GM21717 (cell line): ENCODE results near the gene CENPS.
"Not testable (repeated sequence)": the region's sequence is repeated elsewhere in the genome, so short reads cannot be mapped to it uniquely, and the experiment has no call there.

ENCODE experiments used
- ATAC-seq: cut with Tn5 transposase; IDR thresholded peaks from one replicate; pipeline ENCODE4 v1.9.1; 2021; ENCODE audit warnings: mild to moderate bottlenecking, moderate library complexity; ENCODE audit not compliant: unreplicated experiment

The CENPS gene

DNA sequence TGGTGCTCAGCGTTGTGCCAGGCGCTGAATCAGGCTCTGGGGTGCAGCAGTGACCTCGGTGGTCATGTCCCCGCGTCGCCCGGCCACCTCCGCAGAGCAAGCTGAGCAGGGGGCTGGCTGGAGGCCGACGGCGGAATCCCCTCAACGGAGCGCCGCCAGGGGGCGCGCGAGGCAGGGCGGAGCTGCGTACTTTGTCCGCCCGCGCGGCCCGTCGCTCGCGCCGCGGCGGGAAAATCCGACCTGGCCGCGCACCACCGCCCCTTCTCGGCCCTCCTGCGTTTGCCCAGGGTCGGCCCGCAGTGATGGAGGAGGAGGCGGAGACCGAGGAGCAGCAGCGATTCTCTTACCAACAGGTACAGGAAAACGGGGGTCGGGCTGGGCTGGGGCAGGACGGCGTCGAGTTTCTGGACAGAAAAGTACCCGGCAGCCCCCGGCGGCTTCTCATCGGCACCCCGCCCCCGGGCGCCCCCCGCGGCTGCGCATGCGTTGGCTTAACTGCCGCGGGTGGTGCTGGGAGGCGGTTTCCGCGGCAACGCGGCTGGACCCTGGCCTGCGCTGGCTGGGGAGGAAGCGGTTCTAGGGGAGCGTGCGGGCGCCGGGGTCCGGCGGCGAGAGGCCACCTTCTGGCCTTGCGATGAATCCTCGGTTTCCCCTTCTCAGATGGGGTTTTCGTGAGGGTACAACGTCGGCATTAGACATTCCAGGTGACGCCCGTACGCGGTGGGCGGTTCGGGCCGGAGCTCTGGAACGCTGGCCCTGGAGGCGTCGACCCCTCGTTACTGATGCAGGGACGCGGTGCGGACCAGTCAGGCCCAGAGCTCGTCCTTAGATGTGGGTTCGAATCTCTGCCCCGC is at the start of gene CENPS:
Gene CENPS, plus strand, starts transcription at position 218 of the 854 bp plus-strand sequence. Its CDS starts 85 bp downstream, at position 303.
- ATAC-seq, result peak; percentile 64

DNA sequence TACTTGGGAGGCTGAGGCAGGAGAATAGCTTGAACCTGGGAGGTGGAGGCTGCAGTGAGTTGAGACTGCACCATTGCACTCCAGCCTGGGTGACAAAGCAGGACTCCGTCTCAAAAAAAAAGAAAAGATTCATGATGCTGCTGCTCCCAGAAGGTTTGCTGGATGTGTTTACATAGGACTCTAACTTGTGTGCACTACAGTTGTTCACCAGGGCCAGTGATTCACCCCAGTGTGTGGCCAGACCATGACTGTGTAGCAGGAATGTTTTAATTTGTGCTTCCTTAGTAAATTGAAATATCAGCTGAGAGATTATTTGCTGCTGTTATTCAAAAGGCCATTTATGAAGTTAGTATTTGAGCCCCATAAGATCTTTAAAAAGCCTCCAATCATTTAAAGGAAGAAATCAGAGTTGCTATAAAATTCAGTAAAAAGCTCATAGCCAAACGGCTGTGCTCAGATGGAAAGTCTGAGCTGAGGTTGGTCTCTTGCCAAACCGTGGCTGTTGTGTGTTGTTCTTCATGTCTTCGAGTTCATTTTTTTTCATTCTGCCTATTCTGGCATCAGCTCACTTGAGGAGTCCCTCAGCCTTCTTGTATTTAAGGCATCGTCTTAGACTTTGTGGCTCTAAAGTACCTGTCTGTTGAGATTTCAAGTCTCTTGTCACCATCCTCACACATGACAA is 49.5 kb upstream of the CENPS start:
- ATAC-seq, result no peak

- ATAC-seq, result no peak
Observed at GRCh38 chr1:10383630-10384029, 46.6 kb upstream of the CENPS start.

GRCh38 chr1:10384219-10384618 is 46.0 kb upstream of the CENPS start:
- ATAC-seq, result no peak

DNA sequence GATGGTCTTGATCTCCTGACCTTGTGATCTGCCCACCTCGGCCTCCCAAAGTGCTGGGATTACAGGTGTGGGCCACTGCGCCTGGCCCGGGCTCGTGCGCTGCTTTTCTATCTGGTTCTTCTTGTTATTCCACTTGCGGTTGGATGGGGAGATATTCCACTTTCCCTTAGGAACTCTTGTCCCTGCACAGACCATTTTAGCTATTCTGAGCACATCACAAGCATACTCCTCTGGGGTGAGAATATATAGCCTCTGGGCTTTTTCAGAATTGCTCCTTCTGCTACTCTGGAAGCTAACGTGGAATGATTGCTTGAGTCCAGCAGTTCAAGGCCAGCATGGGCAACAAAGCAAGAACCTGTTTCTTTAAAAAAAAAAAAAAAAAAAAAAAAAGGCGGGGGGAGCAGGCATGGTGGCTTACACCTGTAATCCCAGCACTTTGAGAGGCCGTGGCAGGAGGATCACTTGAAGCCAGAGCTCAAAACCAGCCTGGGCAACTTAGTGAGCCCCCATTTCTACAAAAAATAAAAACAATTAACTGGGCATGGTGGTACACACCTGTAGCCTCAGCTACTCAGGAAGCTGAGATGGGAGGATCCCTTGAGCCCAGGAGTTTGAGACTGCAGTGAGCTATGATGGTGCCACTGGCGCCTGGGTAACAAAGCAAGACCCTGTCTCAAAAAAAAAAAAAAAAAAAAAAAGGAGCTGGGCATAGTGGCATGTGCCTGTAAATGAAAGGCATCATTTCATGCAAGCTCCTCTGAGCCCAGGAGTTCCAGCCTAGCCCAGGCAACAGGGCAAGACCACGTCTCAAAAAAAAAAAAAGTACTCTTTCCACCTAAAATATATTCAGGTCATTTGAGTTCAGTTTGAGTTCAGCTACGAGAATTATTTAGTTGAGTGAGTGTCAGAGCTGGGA is 43.2 kb upstream of the CENPS start:
- no peak for ATAC-seq

DNA sequence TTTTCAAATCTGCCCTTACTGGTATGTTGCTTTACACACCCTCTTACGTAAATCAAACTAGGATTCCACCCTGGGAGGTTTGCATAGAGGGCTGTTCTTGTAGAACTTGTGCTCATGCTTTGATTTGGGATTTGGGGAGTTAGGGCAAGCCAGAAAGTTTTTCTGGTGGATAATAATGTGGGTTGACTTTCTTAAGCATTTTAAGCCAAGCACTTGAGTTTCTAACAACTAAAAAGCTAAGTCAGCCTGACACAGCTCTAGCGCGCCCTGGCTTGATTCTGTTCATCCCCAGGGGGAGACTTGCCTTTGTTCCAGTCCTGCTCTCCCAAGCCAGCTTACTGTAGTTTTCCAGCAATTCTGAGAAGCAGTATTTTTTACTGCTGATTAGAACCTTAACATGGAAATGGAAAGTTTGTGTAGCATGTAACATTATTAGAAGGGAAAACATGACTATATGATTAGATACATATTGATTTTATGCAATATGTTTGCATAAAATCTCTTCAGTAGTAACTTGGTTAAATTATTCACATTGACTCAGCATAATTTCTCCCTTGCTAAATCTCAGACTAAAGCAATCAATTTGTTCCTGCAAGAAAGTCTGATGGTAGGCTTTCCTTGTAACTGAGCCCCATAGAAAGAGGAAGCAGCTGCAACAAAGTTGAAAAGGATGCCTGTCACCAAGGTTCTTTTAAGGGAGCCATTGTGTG is 42.4 kb upstream of the CENPS start:
- ATAC-seq, result no peak

DNA sequence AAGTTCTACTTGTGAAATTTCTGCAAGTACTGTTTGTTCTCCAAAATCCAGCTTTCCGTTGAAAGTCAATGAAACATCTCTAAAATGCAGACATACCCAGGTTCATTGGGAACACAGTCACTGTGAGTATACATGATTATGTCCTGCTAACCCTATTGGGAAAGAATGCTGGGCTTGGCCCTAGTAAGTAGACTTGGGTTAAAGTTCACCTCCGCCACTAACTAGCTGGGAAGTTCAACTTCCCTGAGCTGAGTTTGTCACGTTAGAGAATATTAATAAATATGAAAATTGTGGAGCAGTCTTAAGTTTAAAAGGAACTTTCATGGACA is 41.9 kb upstream of the CENPS start:
- no peak for ATAC-seq

DNA sequence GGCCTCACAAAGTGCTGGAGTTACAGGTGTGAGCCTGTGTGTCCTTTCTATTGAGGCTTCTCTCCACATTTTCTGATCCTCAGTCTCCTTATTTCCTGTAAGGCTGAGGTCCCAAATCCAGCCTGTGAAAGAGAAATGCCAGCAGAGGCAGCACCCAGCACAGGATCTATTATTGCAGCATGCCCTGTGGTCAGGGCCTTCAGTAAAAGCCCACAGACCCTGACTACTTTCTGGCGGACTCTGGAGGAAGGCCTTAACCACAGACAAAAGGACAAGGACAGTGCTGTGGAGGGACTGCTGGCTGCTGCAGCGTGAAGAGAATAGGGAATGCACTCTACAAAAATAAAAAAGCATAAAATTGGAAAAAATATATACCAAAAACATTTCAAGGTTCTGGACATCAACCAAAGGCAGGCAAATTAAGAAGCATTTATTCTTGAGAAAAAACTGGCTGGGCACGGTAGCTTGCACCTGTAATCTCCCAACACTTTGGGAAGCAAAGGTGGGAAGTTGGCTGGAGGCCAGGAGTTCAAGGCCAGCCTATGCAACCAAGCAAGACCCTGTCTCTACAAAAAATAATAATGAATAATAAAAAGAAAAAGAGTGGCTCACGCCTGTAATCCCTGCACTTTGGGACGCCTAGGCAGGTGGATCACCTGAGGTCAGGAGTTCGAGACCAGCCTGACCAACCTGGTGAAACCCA is 40.8 kb upstream of the CENPS start:
- no peak for ATAC-seq

DNA sequence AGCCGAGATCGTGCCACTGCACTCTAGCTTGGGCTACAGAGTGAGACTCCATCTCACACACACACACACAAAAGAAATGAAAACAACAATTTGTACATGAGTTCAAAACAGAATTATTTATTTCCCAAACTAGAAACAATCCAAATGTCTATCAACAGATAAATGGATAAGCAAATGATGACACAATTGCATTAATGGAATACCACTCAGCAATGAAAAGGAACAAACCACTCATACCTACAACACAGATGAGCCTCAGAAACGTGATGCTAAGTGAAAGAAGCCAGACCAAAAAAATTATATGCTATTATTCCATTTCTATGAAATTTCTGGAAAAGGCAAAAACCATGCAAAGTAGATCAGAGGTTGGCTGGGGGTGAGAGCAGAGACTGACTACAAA is 33.4 kb upstream of the CENPS start:
- ATAC-seq, result no peak

- ATAC-seq, result no peak
Observed at GRCh38 chr1:10398278-10398733, 31.9 kb upstream of the CENPS start.

GRCh38 chr1:10398734-10399443 is 31.3 kb upstream of the CENPS start, which contains the start of gene PGD:
PGD (plus strand) TSS chr1:10399064; CDS start chr1:10399118, 54 bp downstream.
- peak; percentile 90 for ATAC-seq

- peak; percentile 5 for ATAC-seq
Observed at GRCh38 chr1:10399444-10399941, 30.7 kb upstream of the CENPS start.

GRCh38 chr1:10400013-10400412 is 30.2 kb upstream of the CENPS start:
- ATAC-seq, result no peak

DNA sequence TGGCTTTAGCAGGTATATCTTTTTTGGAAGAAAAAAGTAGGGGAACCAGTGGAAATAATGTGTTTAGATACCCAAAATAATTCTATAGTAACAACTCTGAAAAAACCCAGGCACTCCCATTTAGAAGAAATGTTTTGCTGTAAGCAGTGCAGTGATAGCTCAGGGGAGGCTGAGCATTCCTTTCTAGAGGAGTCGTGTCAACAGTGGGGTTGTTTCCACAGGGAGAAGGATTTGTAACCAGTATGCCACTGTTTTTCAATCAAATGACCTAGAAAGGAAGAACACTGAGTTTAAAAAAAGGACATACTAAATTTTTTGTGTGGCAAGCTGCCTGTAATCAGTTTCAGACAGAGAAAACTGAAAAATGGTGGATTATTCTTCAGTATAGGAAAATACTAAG is 29.0 kb upstream of the CENPS start:
- no peak for ATAC-seq

DNA sequence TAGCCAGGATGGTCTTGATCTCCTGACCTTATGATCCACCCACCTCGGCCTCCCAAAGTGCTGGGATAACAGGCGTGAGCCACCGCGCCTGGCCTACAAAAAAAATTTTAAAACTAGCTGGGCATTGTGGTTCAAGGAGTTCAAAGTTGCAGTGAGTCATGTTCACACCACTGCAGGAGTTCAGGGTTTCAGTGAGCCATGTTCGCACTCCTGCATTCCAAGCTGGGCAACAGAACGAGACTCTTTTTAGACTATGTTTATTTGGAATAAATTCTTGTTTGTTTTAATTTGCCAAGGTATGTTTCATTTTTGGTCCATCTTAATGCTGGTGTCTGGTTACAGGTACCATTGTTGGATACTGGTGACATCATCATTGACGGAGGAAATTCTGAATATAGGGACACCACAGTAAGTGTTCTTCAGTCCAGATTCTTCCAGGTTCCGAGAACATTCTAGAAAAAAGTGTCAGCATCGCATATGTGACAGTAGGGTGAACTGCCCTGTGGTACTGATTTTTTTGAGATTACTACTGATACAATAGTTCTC is 27.4 kb upstream of the CENPS start:
- ATAC-seq, result no peak

DNA sequence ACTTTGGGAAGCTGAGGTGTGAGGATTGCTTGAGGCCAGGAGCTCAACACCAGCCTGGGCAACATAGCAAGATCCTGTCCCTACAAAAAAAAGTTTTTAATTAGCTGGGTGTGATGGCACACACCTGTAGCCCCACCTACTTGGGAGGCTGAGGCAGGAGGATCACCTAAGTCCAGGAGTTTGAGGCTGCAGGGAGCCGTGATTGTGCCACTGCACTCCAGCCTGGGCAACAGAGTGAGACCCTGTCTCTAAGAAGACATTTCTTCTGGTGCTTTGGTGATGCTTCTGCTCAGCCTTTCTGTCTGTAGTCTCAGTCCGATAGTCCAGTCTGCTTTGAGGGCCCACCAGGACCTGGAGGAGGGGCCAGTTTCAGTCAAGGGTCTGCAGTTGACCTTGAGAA is 23.0 kb upstream of the CENPS start:
- no peak for ATAC-seq

- ATAC-seq, result no peak
Observed at GRCh38 chr1:10415211-10415930, 14.9 kb upstream of the CENPS start.

DNA sequence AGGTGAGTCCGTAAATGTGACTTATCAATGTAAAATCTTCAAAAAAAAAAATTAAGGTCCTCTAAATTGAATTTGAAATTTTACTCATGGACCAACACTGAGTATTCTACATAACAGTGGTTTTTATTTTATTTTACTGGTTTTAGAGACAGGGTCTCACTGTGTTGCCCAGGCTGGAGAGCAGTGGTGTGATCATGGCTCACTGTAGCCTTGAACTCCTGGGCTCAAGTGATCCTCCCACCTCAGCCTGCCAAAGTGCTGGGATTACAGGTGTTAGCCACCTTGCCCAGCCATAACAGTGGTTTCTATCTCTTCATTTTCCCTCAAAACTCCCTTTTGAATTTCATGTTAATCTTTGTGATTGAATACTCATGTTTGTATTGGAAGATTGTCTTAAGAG is 14.3 kb upstream of the CENPS start:
- ATAC-seq, result not testable (repeated sequence)
